Progenitor cell of endocrine pancreas (in vitro differentiated cells): ENCODE measurements around the gene MTHFD2L. TPM values are rescaled to one million over a fixed set of nuclear protein-coding genes. Genes with fewer than 3 reads are reported as not detected.

Experiments
- DNase-seq: peaks from one replicate; pipeline ENCODE4 v3.0.0; 2021; ENCODE audit warnings: low spot score; ENCODE audit not compliant: unreplicated experiment
- H3K27ac Mint-ChIP-seq: 2 replicates; pipeline ENCODE4 v1.8.0; 2021; ENCODE audit warnings: mild to moderate bottlenecking, moderate library complexity, mixed read lengths
- H3K27me3 Mint-ChIP-seq: 2 replicates; pipeline ENCODE4 v1.8.0; 2021; ENCODE audit warnings: mixed read lengths
- H3K36me3 Mint-ChIP-seq: 2 replicates; pipeline ENCODE4 v1.8.0; 2022; ENCODE audit warnings: mixed read lengths; ENCODE audit not compliant: insufficient read depth
- H3K4me1 Mint-ChIP-seq: 2 replicates; pipeline ENCODE4 v1.8.0; 2021; ENCODE audit warnings: low read depth, mixed read lengths
- H3K4me3 Mint-ChIP-seq: 2 replicates; pipeline ENCODE4 v1.8.0; 2021; ENCODE audit warnings: low read depth, mild to moderate bottlenecking, moderate library complexity, mixed read lengths
- H3K9me3 Mint-ChIP-seq: 2 replicates; pipeline ENCODE4 v1.8.0; 2021; ENCODE audit warnings: low read depth, mixed read lengths
- total RNA-seq: library from RNA; stranded (reverse); gene quantifications from 2 replicates; pipeline ENCODE4 v1.2.1, GENCODE V29; 2021
- TF ChIP-seq, protein P1 (sequence below): fragments of 200-600 bp; sonication (generic); IDR thresholded peaks from one replicate; pipeline ENCODE4 v1.5.0; 2021; ENCODE audit warnings: antibody characterized with exemption, mild to moderate bottlenecking; ENCODE audit not compliant: unreplicated experiment

The MTHFD2L gene
- total RNA-seq, 1 donor from 2014 or later: 23.3 TPM

GRCh38 chr4:74217365-74217764 lies 59.4 kb downstream of the MTHFD2L start:
- peaks cover 13% of the 10 kb centered on the region for H3K36me3 Mint-ChIP-seq
- no peaks in the 10 kb centered on the region for H3K27me3 Mint-ChIP-seq
- peaks cover 16% of the 10 kb centered on the region for H3K4me1 Mint-ChIP-seq
- H3K27ac Mint-ChIP-seq: no peak overlapping the region
- peaks cover 16% of the 10 kb centered on the region for H3K9me3 Mint-ChIP-seq
- TF ChIP-seq, protein P1, sequence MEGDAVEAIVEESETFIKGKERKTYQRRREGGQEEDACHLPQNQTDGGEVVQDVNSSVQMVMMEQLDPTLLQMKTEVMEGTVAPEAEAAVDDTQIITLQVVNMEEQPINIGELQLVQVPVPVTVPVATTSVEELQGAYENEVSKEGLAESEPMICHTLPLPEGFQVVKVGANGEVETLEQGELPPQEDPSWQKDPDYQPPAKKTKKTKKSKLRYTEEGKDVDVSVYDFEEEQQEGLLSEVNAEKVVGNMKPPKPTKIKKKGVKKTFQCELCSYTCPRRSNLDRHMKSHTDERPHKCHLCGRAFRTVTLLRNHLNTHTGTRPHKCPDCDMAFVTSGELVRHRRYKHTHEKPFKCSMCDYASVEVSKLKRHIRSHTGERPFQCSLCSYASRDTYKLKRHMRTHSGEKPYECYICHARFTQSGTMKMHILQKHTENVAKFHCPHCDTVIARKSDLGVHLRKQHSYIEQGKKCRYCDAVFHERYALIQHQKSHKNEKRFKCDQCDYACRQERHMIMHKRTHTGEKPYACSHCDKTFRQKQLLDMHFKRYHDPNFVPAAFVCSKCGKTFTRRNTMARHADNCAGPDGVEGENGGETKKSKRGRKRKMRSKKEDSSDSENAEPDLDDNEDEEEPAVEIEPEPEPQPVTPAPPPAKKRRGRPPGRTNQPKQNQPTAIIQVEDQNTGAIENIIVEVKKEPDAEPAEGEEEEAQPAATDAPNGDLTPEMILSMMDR: no peak
- DNase-seq: no peak
- no peak overlapping the region for H3K4me3 Mint-ChIP-seq

DNA sequence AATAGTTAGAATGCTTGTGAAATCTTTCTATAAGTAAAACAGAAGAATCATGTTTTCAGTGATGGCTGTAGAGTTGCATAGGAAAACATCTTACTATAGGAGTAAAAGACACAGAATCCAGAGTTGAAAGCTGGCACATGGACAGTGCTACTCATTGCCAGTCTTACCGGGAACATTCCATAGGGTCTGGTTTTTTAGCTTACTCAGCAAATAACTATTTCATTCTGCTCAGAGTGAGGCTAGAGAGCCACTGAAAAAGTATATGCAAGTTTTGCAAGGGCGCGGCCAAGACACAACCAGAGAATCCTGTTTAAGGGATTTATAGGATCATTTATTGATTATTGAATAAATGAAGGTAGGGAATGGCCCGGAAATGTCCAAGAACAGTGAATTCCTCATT lies 60.3 kb downstream of the MTHFD2L start:
- peaks cover 16% of the 10 kb centered on the region for H3K4me1 Mint-ChIP-seq
- no peak overlapping the region for H3K27ac Mint-ChIP-seq
- no peak for DNase-seq
- no peaks in the 10 kb centered on the region for H3K27me3 Mint-ChIP-seq
- no peak overlapping the region for H3K4me3 Mint-ChIP-seq
- H3K36me3 Mint-ChIP-seq: peaks cover 8% of the 10 kb centered on the region
- TF ChIP-seq, protein P1: no peak
- peaks cover 11% of the 10 kb centered on the region for H3K9me3 Mint-ChIP-seq

DNA sequence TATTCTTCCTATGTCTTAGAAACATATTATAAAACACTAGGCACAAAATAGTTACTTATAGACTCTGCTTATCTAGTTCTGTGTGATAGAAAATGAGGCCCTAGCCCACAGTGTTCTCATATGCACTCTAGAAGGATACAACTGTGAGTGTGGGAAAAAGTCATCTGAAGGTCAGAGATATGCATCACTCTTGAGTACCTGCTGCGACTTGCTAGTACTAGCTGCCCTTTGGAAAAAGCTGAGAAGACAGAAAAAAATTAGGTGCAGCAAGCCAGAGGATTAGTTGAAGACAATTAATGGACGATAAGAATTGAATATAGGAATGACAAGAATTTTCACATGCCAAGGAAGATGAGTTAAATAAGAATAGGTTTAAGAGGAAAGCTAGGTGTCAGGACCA lies 61.3 kb downstream of the MTHFD2L start:
- Mint-ChIP-seq H3K36me3 (peaks cover 2% of the 10 kb centered on the region), H3K27me3 (no peaks in the 10 kb centered on the region), H3K4me1 (peaks cover 7% of the 10 kb centered on the region), H3K27ac (no peak overlapping the region), H3K9me3 (peaks cover 4% of the 10 kb centered on the region), H3K4me3 (no peak overlapping the region)
- no peak for DNase-seq
- TF ChIP-seq, protein P1: no peak

- Mint-ChIP-seq H3K9me3 (peaks cover 4% of the 10 kb centered on the region), H3K27ac (no peak overlapping the region), H3K4me1 (peaks cover 3% of the 10 kb centered on the region), H3K4me3 (no peak overlapping the region), H3K36me3 (peaks cover 5% of the 10 kb centered on the region), H3K27me3 (no peaks in the 10 kb centered on the region)
- DNase-seq: no peak
- TF ChIP-seq, protein P1: no peak
These were observed 65.2 kb downstream of the MTHFD2L start for GRCh38 chr4:74223098-74223497.

GRCh38 chr4:74223801-74224200 lies 65.9 kb downstream of the MTHFD2L start:
- no peak overlapping the region for H3K27ac Mint-ChIP-seq
- peaks cover 4% of the 10 kb centered on the region for H3K9me3 Mint-ChIP-seq
- no peaks in the 10 kb centered on the region for H3K27me3 Mint-ChIP-seq
- H3K36me3 Mint-ChIP-seq: peaks cover 5% of the 10 kb centered on the region
- no peak for DNase-seq
- H3K4me3 Mint-ChIP-seq: no peak overlapping the region
- peaks cover 3% of the 10 kb centered on the region for H3K4me1 Mint-ChIP-seq
- TF ChIP-seq, protein P1: no peak
